H1 (cell line): Measurements from ENCODE around the gene POMP. TPM values are rescaled to one million over a fixed set of nuclear protein-coding genes. Genes with fewer than 3 reads are reported as not detected.

Experiments
- CTCF ChIA-PET: fragments of 300-600 bp; sonication (Branson Sonifier 250); formaldehyde crosslinking; loops from one replicate; lab custom pipeline; 2021; ENCODE audit not compliant: partially characterized antibody; lab: Charles Lee
- POLR2A ChIA-PET: fragments of 300-600 bp; sonication (Branson Sonifier 250); formaldehyde crosslinking; loops from one replicate; lab custom pipeline; 2021; ENCODE audit warnings: inconsistent platforms; ENCODE audit not compliant: partially characterized antibody; lab: Charles Lee
- DNase-seq, 2 experiments: peaks; one replicate each; pipeline versions ENCODE4 v3.0.0 to v3.0.0-alpha.2; 2010 to 2022; ENCODE audit warnings: low spot score in 2 of 2, low read depth in 1 of 2, mixed read lengths in 1 of 2
- FAIRE-seq: peaks from 2 replicates; lab custom pipeline; 2011; peaks lifted over from hg19 to GRCh38; lab: Jason Lieb, UNC
- H2AFZ ChIP-seq: 2 replicates; pipeline ENCODE4 v1.8.1; 2012; ENCODE audit warnings: low read length, inconsistent platforms
- H2AK5ac ChIP-seq: 2 replicates; pipeline ENCODE4 v1.6.1; 2013; ENCODE audit warnings: low read depth, low read length
- H2BK120ac ChIP-seq: replicated peaks from 2 replicates; pipeline ENCODE3; 2013; ENCODE audit warnings: low read depth, low read length, inconsistent platforms
- H2BK12ac ChIP-seq: 2 replicates; pipeline ENCODE4 v1.6.1; 2013; ENCODE audit warnings: low read depth, low read length
- H2BK15ac ChIP-seq: 2 replicates; pipeline ENCODE4 v1.6.1; 2013; ENCODE audit warnings: low read length
- H2BK20ac ChIP-seq: 2 replicates; pipeline ENCODE4 v1.6.1; 2013; ENCODE audit warnings: low read length
- H2BK5ac ChIP-seq: 2 replicates; pipeline ENCODE4 v1.6.1; 2013; ENCODE audit warnings: low read depth, low read length
- H3K14ac ChIP-seq: 2 replicates; pipeline ENCODE4 v1.6.1; 2013; ENCODE audit warnings: inconsistent platforms; ENCODE audit not compliant: insufficient read length
- H3K18ac ChIP-seq: 2 replicates; pipeline ENCODE4 v1.6.1; 2013; ENCODE audit warnings: low read length; ENCODE audit errors: extremely low read depth
- H3K23ac ChIP-seq: 2 replicates; pipeline ENCODE4 v1.6.1; 2013; ENCODE audit warnings: inconsistent platforms; ENCODE audit not compliant: insufficient read length
- H3K23me2 ChIP-seq: 2 replicates; pipeline ENCODE4 v1.6.1; 2013; ENCODE audit warnings: low read depth, low read length
- H3K27ac ChIP-seq: 2 replicates; pipeline ENCODE4 v1.6.1; 2011; ENCODE audit warnings: low read depth, low read length, inconsistent platforms
- H3K27me3 ChIP-seq, 4 experiments: replicated peaks in 1 of 4; 1 replicate in 1 of 4; 2 replicates in 3 of 4; pipeline versions ENCODE4 v1.6.1 to v1.8.1; 2011 to 2013; ENCODE audit warnings: low read length in 3 of 4, mild to moderate bottlenecking in 3 of 4, inconsistent platforms in 2 of 4, mixed read lengths in 2 of 4, moderate library complexity in 1 of 4; ENCODE audit not compliant: control insufficient read depth in 3 of 4, insufficient read depth in 3 of 4; ENCODE audit errors: extremely low read depth in 1 of 4
- H3K36me3 ChIP-seq, 4 experiments: 2 replicates each; pipeline versions ENCODE4 v1.6.1 to v1.8.1; 2011 to 2013; ENCODE audit warnings: mild to moderate bottlenecking in 4 of 4, low read length in 3 of 4, moderate library complexity in 2 of 4, control low read depth in 1 of 4, inconsistent platforms in 1 of 4; ENCODE audit not compliant: insufficient read depth in 4 of 4, control insufficient read depth in 2 of 4
- H3K4ac ChIP-seq: replicated peaks from 2 replicates; pipeline ENCODE3; 2013; ENCODE audit warnings: low read length, low read depth, mixed read lengths, inconsistent platforms; ENCODE audit not compliant: insufficient read length
- H3K4me1 ChIP-seq, 4 experiments: replicated peaks in 1 of 4; 1 replicate in 1 of 4; 2 replicates in 3 of 4; pipeline versions ENCODE4 v1.6.1 to v1.8.1; 2011 to 2013; ENCODE audit warnings: low read length in 3 of 4, inconsistent platforms in 2 of 4, mixed read lengths in 1 of 4; ENCODE audit not compliant: insufficient read depth in 4 of 4, control insufficient read depth in 3 of 4
- H3K4me2 ChIP-seq, 2 experiments: 2 replicates each; pipeline versions ENCODE4 v1.6.1 to v1.8.1; 2011 to 2013; ENCODE audit warnings: low read depth in 2 of 2, low read length in 2 of 2, control low read depth in 1 of 2, inconsistent platforms in 1 of 2, mild to moderate bottlenecking in 1 of 2; ENCODE audit not compliant: insufficient read depth in 1 of 2
- H3K4me3 ChIP-seq, 4 experiments: fragments of 200-600, 300-600 bp in 1 of 4; sonication (generic), shearing (Covaris generic), sonication (Bioruptor Twin) in 1 of 4; 2 replicates each; pipeline versions ENCODE4 v1.5.1 to v1.8.1; 2011 to 2016; ENCODE audit warnings: low read length in 4 of 4, low read depth in 3 of 4, control low read depth in 2 of 4, inconsistent platforms in 2 of 4, mild to moderate bottlenecking in 2 of 4, mixed read lengths in 1 of 4, moderate library complexity in 1 of 4; ENCODE audit not compliant: insufficient read depth in 2 of 4; ENCODE audit errors: extremely low read depth in 1 of 4
- H3K56ac ChIP-seq: replicated peaks from 2 replicates; pipeline ENCODE3; 2013; ENCODE audit warnings: low read depth, mild to moderate bottlenecking, mixed read lengths, low read length, inconsistent platforms; ENCODE audit not compliant: insufficient read length
- H3K79me1 ChIP-seq: 2 replicates; pipeline ENCODE4 v1.6.1; 2013; ENCODE audit warnings: low read depth, low read length, control low read depth
- H3K79me2 ChIP-seq, 2 experiments: 2 replicates each; pipeline versions ENCODE4 v1.6.1 to v1.8.1; 2012 to 2013; ENCODE audit warnings: low read length in 2 of 2, mild to moderate bottlenecking in 2 of 2, inconsistent platforms in 1 of 2; ENCODE audit not compliant: insufficient read depth in 2 of 2, control insufficient read depth in 1 of 2
- H3K9ac ChIP-seq, 4 experiments: replicated peaks in 1 of 4; 1 replicate in 1 of 4; 2 replicates in 3 of 4; pipeline versions ENCODE4 v1.6.1 to v1.8.1; 2011 to 2013; ENCODE audit warnings: low read depth in 3 of 4, low read length in 3 of 4, control low read depth in 2 of 4, mild to moderate bottlenecking in 2 of 4, moderate library complexity in 2 of 4, inconsistent platforms in 1 of 4; ENCODE audit errors: extremely low read depth in 1 of 4
- H3K9me3 ChIP-seq, 2 experiments: 2 replicates each; pipeline versions ENCODE4 v1.6.1 to v1.8.1; 2012 to 2013; ENCODE audit warnings: mild to moderate bottlenecking in 2 of 2, moderate library complexity in 2 of 2, control low read depth in 1 of 2, inconsistent platforms in 1 of 2, low read depth in 1 of 2, low read length in 1 of 2, mixed read lengths in 1 of 2; ENCODE audit not compliant: insufficient read depth in 2 of 2
- H4K20me1 ChIP-seq, 2 experiments: replicated peaks in 1 of 2; 2 replicates each; pipeline versions ENCODE3 to v1.8.1; 2011 to 2013; ENCODE audit warnings: inconsistent platforms in 2 of 2, low read length in 2 of 2, mild to moderate bottlenecking in 1 of 2; ENCODE audit not compliant: insufficient read depth in 2 of 2, control insufficient read depth in 1 of 2
- H4K5ac ChIP-seq: 2 replicates; pipeline ENCODE4 v1.6.1; 2013; ENCODE audit warnings: low read length, low read depth, mixed read lengths, inconsistent platforms; ENCODE audit not compliant: insufficient read length
- H4K8ac ChIP-seq: 2 replicates; pipeline ENCODE4 v1.8.0; 2013; ENCODE audit warnings: mild to moderate bottlenecking, moderate library complexity, low read length, inconsistent platforms; ENCODE audit not compliant: insufficient read depth; ENCODE audit errors: extremely low read depth
- H4K91ac ChIP-seq: replicated peaks from 2 replicates; pipeline ENCODE3; 2013; ENCODE audit warnings: low read length, mixed read lengths, inconsistent platforms; ENCODE audit not compliant: insufficient read length
- ASH2L ChIP-seq: fragments of 200-600, 300-600 bp; sonication (generic); IDR thresholded peaks from one replicate; pipeline ENCODE4 v1.7.1; 2017; ENCODE audit warnings: low read length
- ATF3 ChIP-seq: IDR thresholded peaks from 2 replicates; pipeline ENCODE4 v1.6.1; 2011; ENCODE audit warnings: low read depth, mild to moderate bottlenecking, low read length; ENCODE audit not compliant: insufficient read depth
- CREB1 ChIP-seq: IDR thresholded peaks from 2 replicates; pipeline ENCODE4 v1.6.1; 2012; ENCODE audit warnings: inconsistent platforms
- EZH2 ChIP-seq: fragments of 200-600 bp; sonication (generic); IDR thresholded peaks from 2 replicates; pipeline ENCODE4 v1.7.1; 2012; ENCODE audit warnings: low read depth, mild to moderate bottlenecking, moderate library complexity, low read length, inconsistent platforms; ENCODE audit not compliant: severe bottlenecking
- HDAC2 ChIP-seq, 2 experiments: fragments of 300-600 bp in 1 of 2; sonication (generic) in 1 of 2; IDR thresholded peaks; 2 replicates each; pipeline ENCODE4 v1.6.1; 2011 to 2012; ENCODE audit warnings: low read depth in 2 of 2, low read length in 2 of 2, mild to moderate bottlenecking in 2 of 2, moderate library complexity in 2 of 2, borderline replicate concordance in 1 of 2, inconsistent platforms in 1 of 2
- POU5F1 ChIP-seq: IDR thresholded peaks from 2 replicates; pipeline ENCODE4 v1.6.1; 2011; ENCODE audit warnings: low read depth, mild to moderate bottlenecking, low read length, moderate library complexity
- SIN3A ChIP-seq, 2 experiments: IDR thresholded peaks in 1 of 2; conservative IDR thresholded peaks in 1 of 2; 2 replicates each; pipeline ENCODE4 v1.6.1; 2011 to 2012; ENCODE audit warnings: low read length in 2 of 2, improper control_type of control experiment in 1 of 2, low read depth in 1 of 2, mild to moderate bottlenecking in 1 of 2
- SIRT6 ChIP-seq: IDR thresholded peaks from one replicate; pipeline ENCODE4 v1.7.1; 2012; ENCODE audit warnings: low read length, inconsistent platforms
- SP2 ChIP-seq: IDR thresholded peaks from 2 replicates; pipeline ENCODE4 v1.6.1; 2012; ENCODE audit warnings: mild to moderate bottlenecking, low read length, inconsistent platforms
- SP4 ChIP-seq: IDR thresholded peaks from 2 replicates; pipeline ENCODE4 v1.6.1; 2012; ENCODE audit warnings: low read length, inconsistent platforms
- SRF ChIP-seq: IDR thresholded peaks from 2 replicates; pipeline ENCODE4 v1.6.1; 2011; ENCODE audit warnings: mild to moderate bottlenecking, low read depth, low read length, moderate library complexity
- TAF7 ChIP-seq: optimal IDR thresholded peaks from 2 replicates; pipeline ENCODE3; 2011; ENCODE audit warnings: low read depth, mild to moderate bottlenecking, inconsistent platforms, low read length, moderate library complexity, borderline replicate concordance
- TCF12 ChIP-seq: IDR thresholded peaks from 2 replicates; pipeline ENCODE4 v1.6.1; 2011; ENCODE audit warnings: low read depth, mild to moderate bottlenecking, low read length
- YY1 ChIP-seq: IDR thresholded peaks from 2 replicates; pipeline ENCODE4 v1.6.1; 2011; ENCODE audit warnings: low read depth, mild to moderate bottlenecking, low read length
- WGBS, 2 experiments: shearing (Covaris generic) in 1 of 2; methylation state at CpG; one replicate each; pipeline versions ENCODE4 v1.1.6 to v1.1.7; 2013 to 2015; ENCODE audit warnings: low lambda C conversion rate in 2 of 2, mixed read lengths in 2 of 2, inconsistent platforms in 1 of 2, low coverage in 1 of 2, missing lambda C conversion rate in 1 of 2; ENCODE audit not compliant: insufficient replicate concordance in 2 of 2, insufficient coverage in 1 of 2, insufficient read length in 1 of 2; ENCODE audit errors: extremely low coverage in 1 of 2, missing lambda C conversion rate in 1 of 2; 5-methylcytosine and 5-hydroxymethylcytosine counted together
- polyA plus RNA-seq, 7 experiments: library from polyadenylated mRNA; depleted of rRNA in 3 of 7; stranded (reverse) in 5 of 7; unstranded in 2 of 7; fragments of >200 nt in 5 of 7; fragments of 200-250 nt in 2 of 7; gene quantifications; 1 replicate in 5 of 7; 2 replicates in 1 of 7; 4 replicates in 1 of 7; pipeline versions ENCODE4 v1.2.1 to v1.2.3, GENCODE V29; 2011 to 2013; ENCODE audit warnings: missing spikeins in 2 of 7, mixed read lengths in 2 of 7
- total RNA-seq: library from RNA; stranded (reverse); fragmentation: NEBNext Ultra II Directional; extraction: Animal tissue kit (Norgen Biotek cat#: 25700); gene quantifications from 2 replicates; pipeline ENCODE4 v1.2.1, GENCODE V29; 2021

The POMP gene
- total and polyA plus RNA-seq, 2 of the 8 experiments (the other 6 are each of a cell fraction or from before 2014, with no cell fraction given) = 38.4 to 115 TPM

- Histone ChIP-seq H4K5ac (no peak overlapping the region), H2BK120ac (no peak overlapping the region), H3K23me2 (no peaks in the 10 kb centered on the region), H4K8ac (no peak overlapping the region), H4K91ac (no peak overlapping the region), H3K23ac (no peak overlapping the region), H3K56ac (no peak overlapping the region), H3K79me2 (no peaks in the 10 kb centered on the region), H3K4me1 (peaks cover 0 to 4% (median 1%) of the 10 kb centered on the region in 4 experiments; a peak in 1 of 7 replicates), H2BK5ac (no peak overlapping the region), H3K27me3 (no peaks in the 10 kb centered on the region), H2BK20ac (no peak overlapping the region), H3K4ac (no peak overlapping the region), H3K9me3 (no peaks in the 10 kb centered on the region), H3K14ac (no peak overlapping the region), H2AFZ (peak overlapping the region; percentile 29; the same call in 1 of the 2 replicates), H3K4me2 (no peak overlapping the region), H3K4me3 (no peak overlapping the region), H3K79me1 (no peaks in the 10 kb centered on the region), H4K20me1 (no peaks in the 10 kb centered on the region), H3K9ac (no peak overlapping the region), H2BK12ac (0 out of 2 replicates have a peak overlapping the region, but pooled peaks have one; percentile 76), H3K27ac (no peak overlapping the region), H3K36me3 (no peaks in the 10 kb centered on the region), H2BK15ac (no peak overlapping the region), H3K18ac (no peak overlapping the region), H2AK5ac (no peak overlapping the region)
- DNase-seq (no peak), FAIRE-seq (no peak)
- CTCF ChIA-PET = interaction anchor here (1.5 kb wide), 1 partner anchor 9 kb away, joined by 3 read pairs; no protein-coding TSS in a partner anchor
- POLR2A ChIA-PET = no interaction called here
- no peak for TF ChIP-seq SIRT6
- no peak for TF ChIP-seq TAF7
- TF ChIP-seq EZH2 = no peak
- no peak for TF ChIP-seq CREB1
- TF ChIP-seq POU5F1 = no peak
- no peak for TF ChIP-seq SRF
- TF ChIP-seq YY1 = no peak
- TF ChIP-seq HDAC2 (IDR thresholded peaks at IDR 0.05; ENCODE audit: borderline replicate concordance in 1 of 2, low read depth in 2 of 2, low read length in 2 of 2) = no peak
- TF ChIP-seq ATF3 = no peak
- TF ChIP-seq TCF12 = no peak
- no peak for TF ChIP-seq SP2
- no peak for TF ChIP-seq SP4
- no peak for TF ChIP-seq SIN3A (conservative IDR thresholded peaks at IDR 0.05 in 1 of 2, IDR thresholded peaks at IDR 0.05 in 1 of 2; ENCODE audit: low read depth in 1 of 2, low read length in 2 of 2)
- TF ChIP-seq ASH2L = no peak
- 87% methylated on average over 8 of the region's 8 CpGs; no CpG with 5 or more reads in 1 of the 2 experiments for WGBS, 2 experiments
These were observed 36.6 kb upstream of the POMP start for GRCh38 chr13:28622286-28622685.
